ENCODE results near the gene ADSS1. TPM values are rescaled to one million over a fixed set of nuclear protein-coding genes. Genes with fewer than 3 reads are reported as not detected.

ADSS1 gene
- total RNA-seq, 3 donors from 2014 or later: 6.9 to 13.0 (median 7.3) TPM

GRCh38 chr14:104785708-104786080, 61.7 kb downstream of the ADSS1 start:
- peaks cover 27 to 39% of the 10 kb centered on the region in 2 donors for H3K4me1 ChIP-seq
- H3K27me3 ChIP-seq: no peaks in the 10 kb centered on the region
- DNase-seq (ENCODE audit: low spot score in 2 of 2): no peak
- no peaks in the 10 kb centered on the region for H3K9me3 ChIP-seq
- intact Hi-C loops (cut with DNase I; ENCODE audit: low total_unique reads): no loop called here
- H3K27ac ChIP-seq: peak overlapping the region; percentile 54 to 73
- no peak overlapping the region for H3K4me3 ChIP-seq
- H3K36me3 ChIP-seq: no peaks in the 10 kb centered on the region
- TF ChIP-seq, protein P1, sequence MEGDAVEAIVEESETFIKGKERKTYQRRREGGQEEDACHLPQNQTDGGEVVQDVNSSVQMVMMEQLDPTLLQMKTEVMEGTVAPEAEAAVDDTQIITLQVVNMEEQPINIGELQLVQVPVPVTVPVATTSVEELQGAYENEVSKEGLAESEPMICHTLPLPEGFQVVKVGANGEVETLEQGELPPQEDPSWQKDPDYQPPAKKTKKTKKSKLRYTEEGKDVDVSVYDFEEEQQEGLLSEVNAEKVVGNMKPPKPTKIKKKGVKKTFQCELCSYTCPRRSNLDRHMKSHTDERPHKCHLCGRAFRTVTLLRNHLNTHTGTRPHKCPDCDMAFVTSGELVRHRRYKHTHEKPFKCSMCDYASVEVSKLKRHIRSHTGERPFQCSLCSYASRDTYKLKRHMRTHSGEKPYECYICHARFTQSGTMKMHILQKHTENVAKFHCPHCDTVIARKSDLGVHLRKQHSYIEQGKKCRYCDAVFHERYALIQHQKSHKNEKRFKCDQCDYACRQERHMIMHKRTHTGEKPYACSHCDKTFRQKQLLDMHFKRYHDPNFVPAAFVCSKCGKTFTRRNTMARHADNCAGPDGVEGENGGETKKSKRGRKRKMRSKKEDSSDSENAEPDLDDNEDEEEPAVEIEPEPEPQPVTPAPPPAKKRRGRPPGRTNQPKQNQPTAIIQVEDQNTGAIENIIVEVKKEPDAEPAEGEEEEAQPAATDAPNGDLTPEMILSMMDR (IDR thresholded peaks at IDR 0.05): no peak
- TF ChIP-seq POLR2AphosphoS5 (IDR thresholded peaks at IDR 0.05) (no peak), POLR2A (IDR thresholded peaks at IDR 0.05) (no peak)

- Histone ChIP-seq H3K4me1 (peaks cover 27 to 39% of the 10 kb centered on the region in 2 donors), H3K27ac (peak overlapping the region; percentile 54 to 73), H3K4me3 (no peak overlapping the region), H3K27me3 (no peaks in the 10 kb centered on the region), H3K9me3 (no peaks in the 10 kb centered on the region), H3K36me3 (no peaks in the 10 kb centered on the region)
- no peak for DNase-seq (ENCODE audit: low spot score in 2 of 2)
- TF ChIP-seq POLR2AphosphoS5 (IDR thresholded peaks at IDR 0.05) (no peak), POLR2A (IDR thresholded peaks at IDR 0.05) (no peak)
- TF ChIP-seq, protein P1 (IDR thresholded peaks at IDR 0.05): no peak
- intact Hi-C loops (cut with DNase I; ENCODE audit: low total_unique reads): no loop called here
Measured at GRCh38 chr14:104786091-104786586, 62.1 kb downstream of the ADSS1 start.

GRCh38 chr14:104786726-104787675, 63.0 kb downstream of the ADSS1 start:
- Histone ChIP-seq H3K9me3 (no peaks in the 10 kb centered on the region), H3K27ac (peak overlapping the region; percentile 54 to 73), H3K27me3 (no peaks in the 10 kb centered on the region), H3K36me3 (no peaks in the 10 kb centered on the region), H3K4me3 (no peak overlapping the region), H3K4me1 (peaks cover 27 to 40% of the 10 kb centered on the region in 2 donors)
- intact Hi-C loops (cut with DNase I; ENCODE audit: low total_unique reads): no loop called here
- TF ChIP-seq, protein P1 (IDR thresholded peaks at IDR 0.05): no peak
- TF ChIP-seq POLR2A (IDR thresholded peaks at IDR 0.05) (no peak), POLR2AphosphoS5 (IDR thresholded peaks at IDR 0.05) (no peak)
- DNase-seq (ENCODE audit: low spot score in 2 of 2): no peak

DNA sequence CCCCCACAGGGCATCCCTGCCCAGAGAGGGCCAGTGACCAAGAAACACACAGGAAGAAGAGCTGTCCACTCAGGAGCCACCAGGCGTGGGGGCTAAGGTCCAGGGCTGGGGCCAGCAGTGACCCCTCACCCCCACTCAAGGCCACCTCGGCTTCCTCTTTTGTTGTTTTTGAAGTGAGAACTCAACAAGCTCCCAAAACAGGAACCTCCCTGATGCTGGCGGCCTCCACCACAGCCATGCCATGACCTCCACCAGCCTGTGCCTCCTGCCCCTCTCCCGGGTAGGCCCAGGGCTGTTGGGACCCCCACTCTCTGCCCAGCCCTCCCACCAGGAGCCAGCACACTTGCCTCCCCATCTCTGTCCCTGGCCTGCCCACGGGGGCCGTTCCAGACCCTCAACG, 63.7 kb downstream of the ADSS1 start:
- Histone ChIP-seq H3K4me1 (peaks cover 32 to 48% of the 10 kb centered on the region in 2 donors), H3K9me3 (no peaks in the 10 kb centered on the region), H3K36me3 (no peaks in the 10 kb centered on the region)

More for the DNA sequence above, 63.7 kb downstream of the ADSS1 start:
- intact Hi-C loops (cut with DNase I; ENCODE audit: low total_unique reads): no loop called here
- Histone ChIP-seq H3K27ac (peak overlapping the region; percentile 54 to 73), H3K27me3 (no peaks in the 10 kb centered on the region), H3K4me3 (no peak overlapping the region)
- DNase-seq (ENCODE audit: low spot score in 2 of 2): no peak
- TF ChIP-seq POLR2A (IDR thresholded peaks at IDR 0.05) (no peak), POLR2AphosphoS5 (IDR thresholded peaks at IDR 0.05) (no peak)
- TF ChIP-seq, protein P1 (IDR thresholded peaks at IDR 0.05): no peak
